Upper lobe of left lung (tissue), 4 donors: ENCODE results near the gene PUM2.

Source experiments
- EP300 ChIP-seq, 4 donors: sonication (generic); formaldehyde crosslinking; IDR thresholded peaks; one replicate each; pipeline ENCODE4 v1.5.1; 2017; ENCODE audit warnings: antibody characterized with exemption in 4 of 4, control low read depth in 2 of 4
- POLR2A ChIP-seq, 4 donors: fragments of 450-650 bp; IDR thresholded peaks; one replicate each; pipeline ENCODE4 v1.5.1; 2016 to 2017; ENCODE audit warnings: antibody characterized with exemption in 4 of 4, mild to moderate bottlenecking in 2 of 4
- POLR2AphosphoS5 ChIP-seq, 2 donors: sonication (generic); formaldehyde crosslinking; IDR thresholded peaks; one replicate each; pipeline ENCODE4 v1.5.1; 2017; ENCODE audit warnings: antibody characterized with exemption in 2 of 2
- TF ChIP-seq, protein P1 (sequence below), 6 experiments: fragments of 450-650 bp in 4 of 6; fragments of 200-600 bp in 2 of 6; sonication (generic) in 2 of 6; IDR thresholded peaks; one replicate each; pipeline ENCODE4 v1.5.1; 2016 to 2019; ENCODE audit warnings: antibody characterized with exemption in 6 of 6

DNA sequence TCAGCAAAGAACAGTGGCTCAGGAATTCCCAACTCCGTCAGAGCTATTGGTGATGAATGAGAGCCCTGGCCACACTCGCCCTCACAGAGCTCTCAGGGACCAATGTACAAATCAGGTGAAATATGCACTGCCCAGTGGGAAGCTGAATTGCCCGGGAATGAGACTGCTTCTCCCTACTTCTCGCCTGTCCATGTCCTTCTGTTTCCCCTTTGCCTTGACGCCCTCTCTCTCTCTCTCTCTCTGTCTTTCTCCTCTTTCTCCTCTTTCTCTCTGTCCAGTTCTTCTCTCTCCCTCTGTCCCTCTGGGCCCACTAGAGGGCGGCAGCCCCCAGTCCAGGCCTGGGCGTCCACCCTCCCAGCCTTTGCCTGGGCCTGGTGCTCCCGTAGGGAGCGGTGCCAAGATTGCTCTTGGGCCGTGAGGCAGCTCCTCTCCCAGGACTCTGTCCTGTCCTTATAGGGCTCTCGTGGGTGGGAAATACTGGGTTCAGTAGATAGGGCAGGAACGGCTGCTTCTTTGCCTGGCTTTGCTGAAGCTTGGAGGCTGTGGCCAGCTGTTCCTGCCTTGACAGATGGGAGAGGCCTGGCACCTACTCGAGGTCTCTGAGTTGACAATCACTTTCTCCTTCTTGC lies 28.4 kb upstream of the PUM2 start:
- TF ChIP-seq, protein P1, sequence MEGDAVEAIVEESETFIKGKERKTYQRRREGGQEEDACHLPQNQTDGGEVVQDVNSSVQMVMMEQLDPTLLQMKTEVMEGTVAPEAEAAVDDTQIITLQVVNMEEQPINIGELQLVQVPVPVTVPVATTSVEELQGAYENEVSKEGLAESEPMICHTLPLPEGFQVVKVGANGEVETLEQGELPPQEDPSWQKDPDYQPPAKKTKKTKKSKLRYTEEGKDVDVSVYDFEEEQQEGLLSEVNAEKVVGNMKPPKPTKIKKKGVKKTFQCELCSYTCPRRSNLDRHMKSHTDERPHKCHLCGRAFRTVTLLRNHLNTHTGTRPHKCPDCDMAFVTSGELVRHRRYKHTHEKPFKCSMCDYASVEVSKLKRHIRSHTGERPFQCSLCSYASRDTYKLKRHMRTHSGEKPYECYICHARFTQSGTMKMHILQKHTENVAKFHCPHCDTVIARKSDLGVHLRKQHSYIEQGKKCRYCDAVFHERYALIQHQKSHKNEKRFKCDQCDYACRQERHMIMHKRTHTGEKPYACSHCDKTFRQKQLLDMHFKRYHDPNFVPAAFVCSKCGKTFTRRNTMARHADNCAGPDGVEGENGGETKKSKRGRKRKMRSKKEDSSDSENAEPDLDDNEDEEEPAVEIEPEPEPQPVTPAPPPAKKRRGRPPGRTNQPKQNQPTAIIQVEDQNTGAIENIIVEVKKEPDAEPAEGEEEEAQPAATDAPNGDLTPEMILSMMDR (IDR thresholded peaks at IDR 0.05), result peak; percentile 42 to 75 (median 66)
- TF ChIP-seq POLR2AphosphoS5 (IDR thresholded peaks at IDR 0.05), result peak in 1 of 2 donors; percentile 68
- TF ChIP-seq POLR2A (IDR thresholded peaks at IDR 0.05), result no peak
- TF ChIP-seq EP300 (IDR thresholded peaks at IDR 0.05), result no peak
